BLaER1 (cell line): ENCODE results near the gene ELMO1.

Experiments used
- H3K27ac ChIP-seq: shearing (Covaris generic); formaldehyde crosslinking; 2 replicates; pipeline ENCODE4 v1.8.1; 2022
- H3K27me3 ChIP-seq: shearing (Covaris generic); formaldehyde crosslinking; 2 replicates; pipeline ENCODE4 v1.8.1; 2022
- H3K36me3 ChIP-seq: shearing (Covaris generic); formaldehyde crosslinking; 2 replicates; pipeline ENCODE4 v1.8.1; 2022
- H3K4me1 ChIP-seq: shearing (Covaris generic); formaldehyde crosslinking; 2 replicates; pipeline ENCODE4 v1.8.1; 2022
- H3K4me2 ChIP-seq: shearing (Covaris generic); formaldehyde crosslinking; 2 replicates; pipeline ENCODE4 v1.8.1; 2022
- H3K4me3 ChIP-seq: shearing (Covaris generic); formaldehyde crosslinking; 2 replicates; pipeline ENCODE4 v1.8.1; 2022
- H3K9ac ChIP-seq: shearing (Covaris generic); formaldehyde crosslinking; 2 replicates; pipeline ENCODE4 v1.8.1; 2022
- H3K9me3 ChIP-seq: shearing (Covaris generic); formaldehyde crosslinking; 2 replicates; pipeline ENCODE4 v1.8.1; 2022
- H4K20me1 ChIP-seq: shearing (Covaris generic); formaldehyde crosslinking; 2 replicates; pipeline ENCODE4 v1.8.1; 2022
- Cebpa-rat ChIP-seq: shearing (Covaris generic); IDR thresholded peaks from 2 replicates; pipeline ENCODE4 v1.8.1; 2022

ELMO1 gene

DNA sequence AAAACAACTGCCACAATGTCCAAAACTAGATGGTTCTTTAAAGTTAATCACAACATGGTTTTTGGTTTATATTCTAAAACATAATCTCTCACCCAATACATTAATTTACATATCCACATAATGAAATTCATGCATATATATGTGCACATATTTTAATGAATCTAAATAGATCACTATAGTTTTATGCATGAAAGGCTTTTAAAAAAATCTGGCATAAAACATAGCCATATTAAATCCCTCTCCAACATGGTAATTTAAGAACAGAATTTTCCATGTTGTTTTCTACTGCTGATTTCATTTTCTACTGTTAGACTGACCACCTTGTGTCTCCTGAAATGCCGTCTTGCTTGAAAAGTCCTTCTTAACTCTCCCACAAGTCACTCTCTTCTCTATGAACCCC is 528.2 kb downstream of the ELMO1 start:
- H3K27ac ChIP-seq = no peak overlapping the region
- H3K4me1 ChIP-seq = no peaks in the 10 kb centered on the region
- no peak overlapping the region for H3K9ac ChIP-seq
- H4K20me1 ChIP-seq = 0 out of 2 replicates have a peak, but pooled peaks cover 4% of the 10 kb centered on the region
- no peak overlapping the region for H3K4me3 ChIP-seq
- H3K27me3 ChIP-seq = no peaks in the 10 kb centered on the region
- no peaks in the 10 kb centered on the region; the same call in 1 of the 2 replicates for H3K36me3 ChIP-seq
- TF ChIP-seq Cebpa-rat = no peak
- H3K4me2 ChIP-seq = no peak overlapping the region
- H3K9me3 ChIP-seq = 0 out of 2 replicates have a peak, but pooled peaks cover 4% of the 10 kb centered on the region

DNA sequence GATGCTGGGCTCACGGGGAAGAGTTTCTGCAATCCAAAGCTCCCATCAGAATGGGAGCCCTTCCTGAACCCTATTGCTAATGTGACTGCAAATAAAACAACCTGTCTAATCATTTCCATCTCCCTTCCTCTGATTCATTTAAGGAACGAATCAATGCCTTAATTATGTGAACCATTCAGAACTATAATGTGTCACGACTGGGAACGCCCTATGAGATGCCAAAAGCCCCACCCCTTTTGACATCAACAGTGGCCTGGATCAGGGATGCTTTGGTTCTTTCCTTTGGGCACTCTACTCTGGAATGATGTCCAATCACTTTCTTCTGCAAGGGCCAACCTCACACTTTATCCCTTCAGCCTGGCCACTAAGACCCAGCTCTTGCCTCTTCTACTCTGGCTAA is 528.9 kb downstream of the ELMO1 start:
- 0 out of 2 replicates have a peak, but pooled peaks cover 4% of the 10 kb centered on the region for H4K20me1 ChIP-seq
- H3K4me2 ChIP-seq = no peak overlapping the region
- 0 out of 2 replicates have a peak, but pooled peaks cover 4% of the 10 kb centered on the region for H3K9me3 ChIP-seq
- TF ChIP-seq Cebpa-rat = no peak
- H3K27me3 ChIP-seq = no peaks in the 10 kb centered on the region
- H3K4me3 ChIP-seq = no peak overlapping the region
- no peak overlapping the region for H3K27ac ChIP-seq
- no peak overlapping the region for H3K9ac ChIP-seq
- H3K36me3 ChIP-seq = no peaks in the 10 kb centered on the region; the same call in 1 of the 2 replicates
- no peaks in the 10 kb centered on the region for H3K4me1 ChIP-seq

DNA sequence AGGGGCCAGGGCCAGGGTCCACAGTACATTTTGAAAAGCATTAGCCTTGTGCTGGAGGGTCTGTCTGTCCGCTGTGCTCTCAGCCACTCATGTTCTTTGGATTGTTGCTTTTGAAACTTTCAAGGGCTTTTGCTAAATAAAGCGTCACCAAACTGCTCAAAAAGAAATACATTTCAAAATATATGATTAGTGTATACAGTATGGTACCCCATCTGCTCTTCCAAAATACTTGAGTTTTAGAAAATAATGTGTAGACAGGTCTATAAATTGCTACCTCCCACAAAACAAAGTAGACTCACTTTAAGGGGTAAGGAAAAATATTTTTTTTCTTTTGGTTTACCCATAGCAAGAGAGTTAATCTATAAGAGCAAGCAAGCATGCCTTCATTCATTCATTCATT is 530.1 kb downstream of the ELMO1 start:
- H3K4me3 ChIP-seq = no peak overlapping the region
- H3K36me3 ChIP-seq = no peaks in the 10 kb centered on the region
- H3K27ac ChIP-seq = no peak overlapping the region
- TF ChIP-seq Cebpa-rat = no peak
- no peaks in the 10 kb centered on the region for H3K27me3 ChIP-seq
- no peak overlapping the region for H3K9ac ChIP-seq
- no peak overlapping the region for H3K4me2 ChIP-seq
- 0 out of 2 replicates have a peak, but pooled peaks cover 4% of the 10 kb centered on the region for H4K20me1 ChIP-seq
- no peaks in the 10 kb centered on the region for H3K4me1 ChIP-seq
- H3K9me3 ChIP-seq = 0 out of 2 replicates have a peak, but pooled peaks cover 4% of the 10 kb centered on the region

DNA sequence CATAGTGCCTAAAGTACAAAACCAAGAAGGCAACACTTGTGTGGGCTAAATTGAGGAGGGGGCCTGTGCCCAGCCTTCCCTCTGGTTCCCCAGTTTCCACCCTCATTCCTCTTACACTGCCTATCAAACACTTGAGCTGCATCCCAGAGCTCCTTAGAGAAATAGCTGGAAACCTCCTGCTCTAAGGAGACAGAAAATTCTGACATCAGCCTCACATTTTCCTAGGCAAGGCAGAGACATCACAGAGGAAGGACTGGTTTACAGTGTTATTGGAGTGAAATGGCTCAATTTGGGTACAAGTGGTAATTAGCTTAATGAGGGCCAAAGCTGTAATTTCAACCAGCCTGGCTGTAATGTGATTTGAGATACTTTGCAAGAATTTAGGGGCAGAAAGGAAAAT is 532.0 kb downstream of the ELMO1 start:
- no peak for TF ChIP-seq Cebpa-rat

DNA sequence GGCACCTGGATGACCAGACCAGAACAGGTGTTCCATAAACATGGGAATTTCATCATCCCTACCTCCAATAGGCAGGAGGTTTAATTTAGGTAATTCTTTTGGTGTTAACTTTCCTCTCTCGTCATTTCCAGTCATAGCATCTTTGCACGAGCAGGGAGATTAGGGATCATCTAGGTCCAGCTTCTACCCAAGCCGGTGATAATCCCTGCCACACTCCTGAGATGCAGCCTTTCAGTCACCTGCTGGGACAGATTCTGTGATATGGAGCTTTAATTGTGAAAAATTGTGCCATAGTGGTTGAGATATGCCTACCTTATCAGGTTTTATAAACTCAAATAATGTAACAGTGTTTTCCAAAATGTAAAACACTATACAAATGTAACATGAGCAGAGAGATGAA is 532.5 kb downstream of the ELMO1 start:
- TF ChIP-seq Cebpa-rat = no peak
- H3K9me3 ChIP-seq = no peaks in the 10 kb centered on the region
- no peak overlapping the region for H3K9ac ChIP-seq
- H3K4me3 ChIP-seq = no peak overlapping the region
- no peak overlapping the region for H3K4me2 ChIP-seq
- no peak overlapping the region for H3K27ac ChIP-seq
- 0 out of 2 replicates have a peak, but pooled peaks cover 4% of the 10 kb centered on the region for H4K20me1 ChIP-seq
- no peaks in the 10 kb centered on the region for H3K36me3 ChIP-seq
- H3K27me3 ChIP-seq = no peaks in the 10 kb centered on the region
- no peaks in the 10 kb centered on the region for H3K4me1 ChIP-seq

More for the DNA sequence above, 532.0 kb downstream of the ELMO1 start:
- H3K9ac ChIP-seq = no peak overlapping the region
- H3K36me3 ChIP-seq = no peaks in the 10 kb centered on the region
- H3K27me3 ChIP-seq = no peaks in the 10 kb centered on the region
- H3K4me1 ChIP-seq = no peaks in the 10 kb centered on the region
- 0 out of 2 replicates have a peak, but pooled peaks cover 4% of the 10 kb centered on the region for H4K20me1 ChIP-seq
- no peak overlapping the region for H3K4me2 ChIP-seq
- H3K27ac ChIP-seq = no peak overlapping the region
- no peak overlapping the region for H3K4me3 ChIP-seq
- 0 out of 2 replicates have a peak, but pooled peaks cover 4% of the 10 kb centered on the region for H3K9me3 ChIP-seq

DNA sequence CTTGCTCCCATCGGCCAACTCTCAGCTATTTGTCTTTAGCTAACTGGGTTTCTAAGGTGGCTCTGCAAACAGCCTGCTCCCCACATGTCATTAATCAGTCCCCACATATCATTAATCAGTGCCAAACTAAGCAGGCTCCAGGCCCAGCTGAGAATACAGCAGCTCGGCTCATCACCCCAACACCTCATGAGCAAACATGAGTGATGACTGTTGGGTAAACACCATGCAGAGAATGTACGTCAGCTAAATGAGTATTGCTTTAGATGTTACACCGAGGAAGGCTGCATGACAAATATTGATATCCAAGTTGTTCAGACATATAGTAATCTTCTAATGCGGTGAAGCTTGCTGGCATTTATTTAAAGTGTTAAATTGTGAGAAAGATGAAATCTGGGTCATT is 536.9 kb downstream of the ELMO1 start:
- Histone ChIP-seq H3K36me3 (0 out of 2 replicates have a peak, but pooled peaks cover 7% of the 10 kb centered on the region), H3K9me3 (0 out of 2 replicates have a peak, but pooled peaks cover 4% of the 10 kb centered on the region), H3K4me1 (no peaks in the 10 kb centered on the region), H3K9ac (no peak overlapping the region), H4K20me1 (0 out of 2 replicates have a peak, but pooled peaks cover 4% of the 10 kb centered on the region), H3K4me3 (no peak overlapping the region), H3K27ac (no peak overlapping the region), H3K4me2 (no peak overlapping the region), H3K27me3 (no peaks in the 10 kb centered on the region)
- no peak for TF ChIP-seq Cebpa-rat

DNA sequence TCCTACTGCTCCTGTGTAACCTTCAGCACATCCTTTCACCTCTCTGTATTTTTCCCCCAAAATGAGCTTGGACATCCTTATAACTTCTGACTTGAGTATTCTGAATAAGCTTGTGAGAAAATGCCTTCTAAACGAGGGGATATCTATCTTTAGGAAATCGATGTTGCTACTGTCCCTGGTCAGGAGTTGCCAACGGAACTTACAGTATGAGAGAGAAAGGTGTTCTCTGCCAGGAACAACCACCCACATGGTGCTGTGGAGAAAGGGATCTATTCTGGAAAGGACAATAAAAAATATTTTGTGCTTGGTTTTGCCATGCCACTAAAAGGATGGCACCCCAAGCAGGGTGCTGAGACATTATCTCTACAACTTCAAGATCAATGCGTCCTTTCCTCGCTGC is 537.8 kb downstream of the ELMO1 start:
- no peak overlapping the region for H3K4me3 ChIP-seq
- H3K4me1 ChIP-seq = no peaks in the 10 kb centered on the region
- no peaks in the 10 kb centered on the region for H3K27me3 ChIP-seq
- H3K9ac ChIP-seq = no peak overlapping the region
- H3K36me3 ChIP-seq = 0 out of 2 replicates have a peak, but pooled peaks cover 7% of the 10 kb centered on the region
- H3K27ac ChIP-seq = no peak overlapping the region
- no peak for TF ChIP-seq Cebpa-rat
- H3K9me3 ChIP-seq = 0 out of 2 replicates have a peak, but pooled peaks cover 4% of the 10 kb centered on the region
- no peaks in the 10 kb centered on the region for H4K20me1 ChIP-seq
- H3K4me2 ChIP-seq = no peak overlapping the region

DNA sequence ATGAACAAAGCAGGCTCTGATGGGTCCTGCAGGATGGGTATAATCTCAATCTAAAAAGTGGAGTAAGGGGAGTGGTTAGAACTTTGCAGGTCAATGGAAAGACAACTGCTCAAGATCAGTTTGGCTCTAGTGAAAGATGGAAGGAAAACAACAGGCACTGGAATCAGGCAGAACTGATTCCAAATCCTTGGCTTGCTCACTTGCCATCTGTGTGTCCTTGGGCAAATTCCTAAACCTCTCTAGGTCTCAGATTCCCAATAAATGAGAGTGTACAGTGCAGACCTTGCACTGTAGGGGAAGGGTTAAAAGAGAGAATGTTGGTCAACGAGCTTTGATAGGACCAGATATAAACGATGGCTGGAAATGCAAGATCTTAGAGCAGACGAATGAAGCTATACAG is 538.3 kb downstream of the ELMO1 start:
- Histone ChIP-seq H3K9ac (no peak overlapping the region), H3K4me3 (no peak overlapping the region)
- TF ChIP-seq Cebpa-rat = no peak

DNA sequence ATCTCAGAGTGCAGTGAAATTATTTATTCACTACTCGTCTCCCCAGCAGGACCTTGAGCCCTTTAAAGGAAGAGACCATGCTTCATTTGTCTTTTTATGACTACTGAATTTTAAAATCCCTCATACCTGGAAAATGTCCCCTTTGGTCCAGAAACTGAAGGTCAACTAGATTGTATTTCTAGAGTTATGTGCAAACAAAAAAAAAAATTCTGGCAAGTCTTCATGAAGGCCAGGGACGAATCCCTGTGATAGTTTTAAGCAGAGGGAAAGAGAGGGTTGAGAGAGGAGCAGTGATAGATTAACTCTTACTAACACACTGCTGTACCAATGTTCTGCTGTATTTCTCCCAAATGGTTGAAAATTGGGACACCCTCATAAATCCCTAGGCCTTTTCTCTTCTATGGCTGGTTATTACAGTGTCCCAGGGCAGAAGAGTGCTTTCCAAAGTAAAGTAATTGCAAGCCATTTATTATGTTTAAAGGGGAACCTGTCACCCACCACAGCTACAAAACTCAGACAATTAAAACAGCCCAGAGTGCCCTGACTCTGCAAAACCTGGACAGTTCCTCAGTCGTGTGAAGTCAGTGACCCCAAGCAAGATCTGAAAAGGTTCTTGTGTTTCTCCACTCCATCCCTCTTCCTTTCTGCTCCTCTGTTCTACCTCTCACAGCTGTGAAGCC is 541.6 kb downstream of the ELMO1 start:
- H3K4me1 ChIP-seq = no peaks in the 10 kb centered on the region
- TF ChIP-seq Cebpa-rat = no peak
- no peak overlapping the region for H3K4me2 ChIP-seq
- H3K9ac ChIP-seq = no peak overlapping the region
- 0 out of 2 replicates have a peak, but pooled peaks cover 15% of the 10 kb centered on the region for H3K36me3 ChIP-seq
- H3K27ac ChIP-seq = no peak overlapping the region
- no peaks in the 10 kb centered on the region for H3K27me3 ChIP-seq
- H3K9me3 ChIP-seq = 0 out of 2 replicates have a peak, but pooled peaks cover 4% of the 10 kb centered on the region
- no peak overlapping the region for H3K4me3 ChIP-seq
- no peaks in the 10 kb centered on the region for H4K20me1 ChIP-seq

More for the DNA sequence above, 538.3 kb downstream of the ELMO1 start:
- Histone ChIP-seq H3K27me3 (no peaks in the 10 kb centered on the region), H3K27ac (no peak overlapping the region), H3K9me3 (0 out of 2 replicates have a peak, but pooled peaks cover 4% of the 10 kb centered on the region), H3K4me1 (no peaks in the 10 kb centered on the region), H4K20me1 (no peaks in the 10 kb centered on the region), H3K36me3 (0 out of 2 replicates have a peak, but pooled peaks cover 7% of the 10 kb centered on the region), H3K4me2 (no peak overlapping the region)

DNA sequence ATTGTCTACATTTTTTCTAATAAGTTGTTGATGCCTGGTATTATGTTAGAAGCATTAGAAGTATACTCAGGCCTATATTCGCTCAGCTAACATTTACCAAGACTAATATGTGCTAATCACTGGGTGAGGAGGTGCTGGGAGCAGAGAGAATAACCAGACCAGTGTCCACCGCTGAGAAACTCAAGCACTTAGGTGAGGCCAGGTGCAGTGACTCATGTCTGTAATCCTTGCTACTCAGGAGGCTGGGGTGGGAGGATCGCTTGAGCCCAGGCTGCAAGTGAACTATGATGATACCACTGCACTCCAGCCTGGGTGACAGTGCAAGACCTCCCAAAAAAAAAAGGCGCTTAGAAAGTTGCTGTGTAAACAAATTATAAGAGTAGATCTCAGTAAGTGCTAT is 542.2 kb downstream of the ELMO1 start:
- H3K27me3 ChIP-seq = no peaks in the 10 kb centered on the region
- H3K36me3 ChIP-seq = 0 out of 2 replicates have a peak, but pooled peaks cover 15% of the 10 kb centered on the region
- H4K20me1 ChIP-seq = no peaks in the 10 kb centered on the region
- no peak overlapping the region for H3K9ac ChIP-seq
- 0 out of 2 replicates have a peak, but pooled peaks cover 4% of the 10 kb centered on the region for H3K9me3 ChIP-seq
- H3K4me2 ChIP-seq = no peak overlapping the region
- H3K4me3 ChIP-seq = no peak overlapping the region
- no peak overlapping the region for H3K27ac ChIP-seq
- TF ChIP-seq Cebpa-rat = no peak
- H3K4me1 ChIP-seq = no peaks in the 10 kb centered on the region
